HG03520 (cell line): ENCODE results near the gene MAPKBP1.

ENCODE experiments used
- ATAC-seq: cut with Tn5 transposase; IDR thresholded peaks from one replicate; pipeline ENCODE4 v1.9.1; 2021; ENCODE audit warnings: mild to moderate bottlenecking, moderate library complexity; ENCODE audit not compliant: unreplicated experiment

MAPKBP1 gene

GRCh38 chr15:41866872-41867579 is 92.7 kb downstream of the MAPKBP1 start:
- ATAC-seq, result no peak

GRCh38 chr15:41868321-41868720 is 94.0 kb downstream of the MAPKBP1 start:
- ATAC-seq, result no peak

DNA sequence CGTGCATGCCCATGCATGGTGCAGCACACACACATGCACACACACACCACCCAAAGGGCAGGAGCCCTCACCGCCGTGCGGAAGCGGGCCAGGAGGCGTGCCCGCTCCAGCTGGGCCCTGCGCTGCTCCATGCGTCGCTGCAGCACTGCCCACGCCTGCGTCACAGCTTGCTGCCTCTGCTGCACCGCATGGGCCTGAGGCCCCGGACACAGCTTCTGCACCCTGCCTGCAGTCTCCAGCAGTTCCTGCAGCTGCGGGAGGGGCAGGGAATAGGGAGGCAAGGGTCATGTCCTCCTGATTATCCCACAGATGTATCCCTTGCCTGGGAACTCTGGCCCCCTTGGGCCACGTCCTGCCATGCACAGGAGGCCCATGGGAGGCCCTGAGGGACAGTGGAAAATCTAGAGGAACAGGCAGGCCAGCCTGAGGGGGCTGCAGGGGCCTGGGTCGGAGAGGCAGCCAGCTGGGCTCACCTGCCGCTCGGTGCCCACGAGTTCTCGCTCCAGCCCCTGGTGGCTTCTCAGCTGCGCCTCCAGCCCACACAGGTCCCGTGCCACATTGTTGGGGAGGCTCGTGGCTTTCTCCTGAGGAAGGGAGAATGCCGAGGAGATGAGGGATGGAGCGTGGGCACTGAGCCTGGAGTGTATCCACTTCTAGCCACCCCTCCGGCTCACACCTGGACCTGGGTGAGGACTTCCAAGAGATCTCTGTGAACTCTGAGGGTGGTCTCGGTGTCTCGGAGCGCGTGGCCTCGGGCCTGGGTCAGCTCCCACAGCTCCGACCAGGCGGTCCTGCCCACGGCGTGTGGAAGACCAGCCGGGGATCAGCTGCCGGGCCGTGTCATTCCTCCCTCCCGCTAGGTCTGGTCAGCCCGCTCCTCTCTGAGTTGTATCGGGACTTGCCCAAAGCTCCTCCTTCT is 95.7 kb downstream of the MAPKBP1 start:
- ATAC-seq, result no peak

DNA sequence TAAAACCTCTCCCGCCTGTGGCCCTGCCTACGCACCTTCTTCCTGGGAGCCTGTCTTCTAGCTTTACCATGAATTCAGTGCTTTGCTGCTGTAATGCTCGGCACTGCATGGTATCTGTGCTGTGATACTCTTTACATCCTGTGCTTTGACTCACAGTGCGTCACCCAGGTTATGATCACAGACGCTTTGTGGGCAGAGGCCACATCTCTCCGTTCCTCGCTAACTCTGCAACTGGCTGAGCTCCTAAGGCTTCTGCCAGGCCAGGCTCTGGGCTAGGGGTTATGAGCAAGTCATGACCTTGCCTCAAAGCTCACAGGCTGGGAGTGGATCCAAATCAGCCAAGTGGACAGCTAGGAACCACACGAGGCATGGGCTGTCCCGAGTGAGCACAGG is 96.4 kb downstream of the MAPKBP1 start:
- no peak for ATAC-seq

DNA sequence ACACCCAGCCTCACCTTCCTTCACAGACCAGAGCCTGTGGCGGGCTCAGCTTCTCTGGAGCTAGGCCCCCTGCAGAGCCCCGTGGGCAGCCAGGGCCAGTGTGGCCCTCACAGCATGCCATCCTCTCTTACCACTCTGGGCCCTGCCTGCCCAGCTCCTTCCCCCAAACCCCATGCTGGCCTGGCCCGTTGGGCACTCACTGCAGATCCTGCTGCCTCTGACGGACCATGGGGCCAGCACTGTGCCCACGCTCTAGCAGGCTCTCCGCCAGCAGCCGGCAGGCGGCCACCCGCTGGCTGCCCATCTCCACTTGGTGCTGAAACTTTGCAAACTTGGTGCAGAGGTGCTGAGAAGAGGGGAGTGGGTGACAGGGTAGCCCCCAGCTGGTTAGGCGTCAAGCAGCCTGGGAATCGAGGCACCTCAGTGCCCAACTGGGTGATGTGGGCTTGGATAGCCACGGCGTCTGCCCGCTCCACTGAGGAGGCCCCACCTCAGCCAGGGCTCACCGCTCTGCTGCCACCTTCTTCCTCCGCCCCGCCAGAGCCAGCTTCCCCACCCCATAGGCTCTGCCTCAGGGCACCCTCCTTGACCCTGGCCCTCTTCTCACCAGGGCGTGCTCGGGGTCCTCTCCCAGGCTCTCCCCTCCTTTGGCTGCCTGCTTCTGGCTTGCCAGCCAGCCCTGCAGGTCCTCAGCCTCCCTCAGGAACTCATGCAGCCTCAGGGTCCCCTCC is 97.1 kb downstream of the MAPKBP1 start:
- no peak for ATAC-seq

DNA sequence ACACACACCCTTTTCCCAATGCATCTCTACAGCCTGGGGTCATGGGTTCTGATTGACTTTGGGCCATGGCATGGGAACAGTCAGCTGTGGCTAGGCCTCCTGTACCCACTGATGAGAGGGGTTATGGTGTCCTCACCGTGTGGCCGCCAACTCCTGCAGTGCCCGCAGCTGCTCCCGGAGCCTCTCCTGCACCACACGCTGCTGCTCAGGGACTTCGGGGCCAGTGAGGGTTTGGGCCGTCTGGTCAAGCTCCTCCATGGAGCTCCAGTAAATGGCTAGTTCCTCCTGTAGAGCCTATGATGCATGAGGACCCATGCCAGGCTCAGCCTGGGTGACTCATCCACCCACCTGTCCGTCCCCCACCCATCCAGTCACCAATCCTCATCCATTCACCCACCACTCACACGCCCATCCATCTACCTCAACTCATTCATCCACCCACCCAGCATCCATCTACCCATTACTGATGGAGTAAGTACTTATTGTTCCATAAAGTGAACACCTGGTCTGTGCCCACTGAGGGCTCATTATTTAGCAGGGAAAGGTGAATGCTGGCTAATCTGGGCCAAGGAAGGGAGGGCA is 98.0 kb downstream of the MAPKBP1 start:
- ATAC-seq, result no peak

GRCh38 chr15:41873711-41874110 is 99.4 kb downstream of the MAPKBP1 start:
- no peak for ATAC-seq

GRCh38 chr15:41874736-41875135 is 100.5 kb downstream of the MAPKBP1 start:
- no peak for ATAC-seq

- ATAC-seq, result no peak
These were observed 101.7 kb downstream of the MAPKBP1 start for GRCh38 chr15:41876007-41876406.

GRCh38 chr15:41876689-41877088 is 102.4 kb downstream of the MAPKBP1 start:
- ATAC-seq, result no peak
